Motor neuron (in vitro differentiated cells): Measurements from ENCODE around the gene JUND. TPM values are rescaled to one million over a fixed set of nuclear protein-coding genes. Genes with fewer than 3 reads are reported as not detected.
A peak's percentile ranks its signal among the peaks of the same experiment; 100 is the strongest.

Experiments
- ATAC-seq, 8 experiments: fragments of 200-7000 bp; cut with Tn5 transposase; replicated peaks in 6 of 8; 2 replicates each; pipeline ENCODE4 v1.8.0; 2021; ENCODE audit warnings: mild to moderate bottlenecking in 8 of 8, moderate library complexity in 8 of 8
- H3K27ac ChIP-seq, 2 donors: fragments of 250-450 bp; sonication (Bioruptor Pico); 2 replicates each; pipeline ENCODE4 v1.9.0; 2021; ENCODE audit warnings: antibody characterized with exemption in 2 of 2, mild to moderate bottlenecking in 2 of 2, moderate library complexity in 1 of 2
- H3K4me1 ChIP-seq, 2 donors: fragments of 250-450 bp; sonication (Bioruptor Pico); replicated peaks in 1 of 2; 2 replicates each; pipeline ENCODE4 v1.6.1; 2021; ENCODE audit warnings: antibody characterized with exemption in 2 of 2, mild to moderate bottlenecking in 2 of 2, moderate library complexity in 1 of 2
- H3K4me3 ChIP-seq, 5 donors: fragments of 250-450 bp; sonication (Bioruptor Pico); 2 replicates each; pipeline ENCODE4 v1.9.0; 2021; ENCODE audit warnings: antibody characterized with exemption in 5 of 5, mild to moderate bottlenecking in 5 of 5, moderate library complexity in 4 of 5
- WGBS, 10 experiments: fragments of 450-650 bp; shearing (Covaris generic); methylation state at CpG; one replicate each; pipeline ENCODE4 v1.0.0; 2022; 5-methylcytosine and 5-hydroxymethylcytosine counted together
- in situ Hi-C, 9 experiments: fragments of 400-800 bp; cut with MboI; loops; one replicate each; pipeline ENCODE4 v1.15.0; 2021; ENCODE audit warnings: low sequenced_read_pairs in 9 of 9, low pct_unique_long_range_greater_than_20kb in 2 of 9; ENCODE audit not compliant: unreplicated experiment in 9 of 9
- total RNA-seq, 8 experiments: library from RNA; unstranded; fragments of 300-600 nt; gene quantifications; 2 replicates each; pipeline versions ENCODE4 v1.2.3 to v1.2.4, GENCODE V29; 2022

The JUND gene
- total RNA-seq, 8 experiments from 2014 or later = 37.8 to 197 (median 98.2) TPM

DNA sequence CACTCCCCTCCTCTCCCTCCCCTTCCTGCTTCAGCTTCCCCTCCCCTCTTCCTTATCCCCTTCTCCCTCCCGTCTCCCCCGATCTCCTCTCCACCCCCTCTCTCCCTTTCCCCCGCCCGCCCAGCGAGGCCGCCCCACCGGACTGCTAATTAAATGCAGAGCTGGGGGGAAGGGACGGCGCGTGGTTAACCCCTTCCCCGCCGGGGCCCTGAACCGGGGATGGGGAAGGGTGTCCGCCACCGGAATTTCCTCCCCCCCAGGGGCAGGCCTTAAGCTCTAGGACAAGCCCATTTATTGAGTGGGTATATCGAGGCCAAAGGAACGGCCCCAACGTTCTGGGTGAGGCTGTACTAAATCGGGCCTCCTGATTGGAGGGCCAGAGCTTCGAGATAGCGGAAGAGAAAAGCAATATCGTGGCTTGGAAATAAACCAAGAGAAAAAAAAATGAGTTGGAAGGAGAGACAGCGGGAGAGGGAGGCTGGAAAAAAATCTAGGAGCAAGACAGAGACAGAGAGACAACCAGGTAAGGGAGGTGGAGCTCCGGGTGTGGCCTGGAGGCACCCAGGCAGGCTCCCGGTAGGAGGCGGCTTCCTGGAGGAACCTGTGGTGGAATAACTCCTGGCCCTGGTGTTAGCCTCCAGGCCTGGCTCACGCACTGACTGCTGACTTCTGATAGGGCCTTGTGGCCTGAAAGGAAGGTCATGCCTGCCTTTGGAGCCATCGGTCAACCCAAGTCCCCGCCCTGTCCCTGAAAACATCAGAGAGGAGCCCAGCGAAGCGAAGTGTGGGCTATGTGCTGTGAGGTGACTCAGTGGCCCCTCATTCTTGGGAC is 11.6 kb upstream of the JUND start:
- peak; percentile 15 to 47 (median 36) for ATAC-seq
- Histone ChIP-seq H3K4me3 (peak overlapping the region; percentile 39 to 50 (median 44)), H3K4me1 (peaks cover 27 to 29% of the 10 kb centered on the region in 2 donors), H3K27ac (peak overlapping the region; percentile 93 to 94)
- in situ Hi-C loops = no loop called here
- 0 to 33% (median 15%) methylated on average over 2 to 19 of the region's 31 CpGs; no CpG with 5 or more reads in 2 of the 10 experiments for whole genome bisulfite sequencing, 10 experiments

DNA sequence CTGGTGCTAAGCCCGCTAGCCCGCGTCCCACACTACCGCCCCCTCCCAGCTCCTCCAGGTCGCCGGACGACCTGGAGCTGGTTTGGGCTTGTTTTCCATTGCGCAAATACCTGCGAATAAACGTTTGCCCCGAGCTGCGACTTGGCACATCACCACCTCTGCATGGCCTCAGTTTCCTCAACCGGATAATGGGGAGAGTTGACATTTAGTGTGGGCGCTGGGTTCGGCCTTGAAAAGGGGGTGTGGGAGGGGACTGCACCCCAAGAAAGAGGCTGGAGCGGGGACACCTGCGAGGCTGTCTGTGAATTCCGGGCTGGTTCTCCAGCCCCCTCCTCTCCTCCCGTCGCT is 11.0 kb upstream of the JUND start:
- WGBS, 10 experiments = 0% methylated on average over 6 of the region's 20 CpGs; no CpG with 5 or more reads in 9 of the 10 experiments
- in situ Hi-C loops = no loop called here
- H3K27ac ChIP-seq = peak overlapping the region; percentile 93 to 94
- H3K4me3 ChIP-seq = peak overlapping the region; percentile 39 to 50 (median 44)
- ATAC-seq = peak in 1 of 8 experiments; percentile 36
- H3K4me1 ChIP-seq = peaks cover 27 to 29% of the 10 kb centered on the region in 2 donors

DNA sequence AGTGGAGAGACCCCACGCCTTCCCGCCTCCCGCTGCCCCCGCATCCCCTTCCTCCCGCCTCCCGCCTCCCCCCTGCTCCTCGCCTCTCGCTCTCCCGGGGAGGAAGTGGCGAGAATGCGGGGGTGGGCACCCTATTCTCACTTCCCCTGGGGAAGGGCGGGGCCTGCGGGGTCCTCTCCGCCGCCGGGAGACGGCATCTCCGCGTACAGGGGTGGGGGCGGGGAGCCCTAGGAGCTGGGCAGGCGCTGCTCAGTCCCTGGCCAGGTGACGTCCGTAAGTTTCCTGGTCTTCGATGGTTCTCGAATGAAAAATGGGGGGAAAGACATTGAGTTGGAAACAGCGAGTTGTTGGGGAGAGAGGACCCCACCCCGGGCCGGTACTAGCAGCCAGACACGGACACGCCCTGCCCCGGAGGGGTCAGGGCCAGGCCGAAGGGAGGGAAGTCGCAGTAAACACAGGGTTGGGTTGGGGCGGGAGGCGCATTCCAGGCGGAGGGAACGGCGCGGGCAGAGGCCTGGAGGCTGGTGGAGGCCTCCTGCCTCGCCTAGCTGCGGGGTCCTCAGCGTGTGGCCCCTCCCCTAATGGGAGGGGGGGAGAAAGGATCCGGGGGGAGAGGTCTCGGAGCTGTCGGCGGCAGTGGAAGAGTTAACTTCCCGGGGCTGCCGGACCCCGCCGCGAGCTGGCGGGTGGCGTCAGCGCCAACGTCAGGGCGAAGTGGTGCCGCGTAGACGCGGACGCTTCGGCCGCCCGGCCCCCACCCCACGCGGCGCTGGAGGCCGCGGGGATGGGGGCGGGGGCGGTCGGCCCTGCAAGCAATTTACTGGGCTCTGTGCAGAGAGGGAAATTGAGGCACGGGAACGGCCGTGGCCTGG is 10.4 kb upstream of the JUND start:
- Histone ChIP-seq H3K4me3 (peak overlapping the region; percentile 39 to 50 (median 44)), H3K4me1 (peaks cover 27 to 29% of the 10 kb centered on the region in 2 donors), H3K27ac (peak overlapping the region; percentile 93 to 94)
- 0 to 7% (median 0%) methylated on average over 2 to 4 of the region's 75 CpGs; no CpG with 5 or more reads in 7 of the 10 experiments for WGBS, 10 experiments
- in situ Hi-C loops = no loop called here
- ATAC-seq = peak; percentile 67 to 75 (median 72)

DNA sequence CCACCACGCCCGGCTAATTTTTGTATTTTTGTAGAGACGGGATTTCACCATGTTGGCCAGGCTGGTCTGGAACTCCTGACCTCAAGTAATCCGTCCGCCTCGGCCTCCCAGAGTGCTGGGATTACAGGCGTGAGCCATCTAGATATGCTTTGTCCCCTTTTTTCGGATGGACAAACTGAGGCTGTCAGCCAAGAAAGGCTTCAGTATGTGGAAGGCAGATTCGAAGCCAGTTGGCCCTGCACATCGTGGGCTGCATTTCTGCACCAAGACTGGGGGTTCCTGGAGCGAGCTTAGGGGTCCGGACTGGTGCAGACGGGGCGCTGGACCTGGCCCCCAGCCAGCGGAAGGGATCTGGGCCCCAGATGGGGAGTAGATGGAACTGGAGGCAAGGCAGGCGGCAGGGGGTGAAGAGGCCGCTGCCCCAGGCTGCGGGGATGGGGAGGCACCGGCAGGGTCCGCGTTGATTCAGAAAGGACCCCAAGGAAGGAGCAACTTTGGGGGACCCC is 9.7 kb upstream of the JUND start:
- Histone ChIP-seq H3K4me3 (peak overlapping the region; percentile 39 to 50 (median 44)), H3K4me1 (peaks cover 27 to 29% of the 10 kb centered on the region in 2 donors), H3K27ac (peak overlapping the region; percentile 93 to 94)
- in situ Hi-C loops = no loop called here
- no peak for ATAC-seq
- 84 to 100% methylated on average over 2 to 9 of the region's 21 CpGs; no CpG with 5 or more reads in 8 of the 10 experiments for WGBS, 10 experiments

DNA sequence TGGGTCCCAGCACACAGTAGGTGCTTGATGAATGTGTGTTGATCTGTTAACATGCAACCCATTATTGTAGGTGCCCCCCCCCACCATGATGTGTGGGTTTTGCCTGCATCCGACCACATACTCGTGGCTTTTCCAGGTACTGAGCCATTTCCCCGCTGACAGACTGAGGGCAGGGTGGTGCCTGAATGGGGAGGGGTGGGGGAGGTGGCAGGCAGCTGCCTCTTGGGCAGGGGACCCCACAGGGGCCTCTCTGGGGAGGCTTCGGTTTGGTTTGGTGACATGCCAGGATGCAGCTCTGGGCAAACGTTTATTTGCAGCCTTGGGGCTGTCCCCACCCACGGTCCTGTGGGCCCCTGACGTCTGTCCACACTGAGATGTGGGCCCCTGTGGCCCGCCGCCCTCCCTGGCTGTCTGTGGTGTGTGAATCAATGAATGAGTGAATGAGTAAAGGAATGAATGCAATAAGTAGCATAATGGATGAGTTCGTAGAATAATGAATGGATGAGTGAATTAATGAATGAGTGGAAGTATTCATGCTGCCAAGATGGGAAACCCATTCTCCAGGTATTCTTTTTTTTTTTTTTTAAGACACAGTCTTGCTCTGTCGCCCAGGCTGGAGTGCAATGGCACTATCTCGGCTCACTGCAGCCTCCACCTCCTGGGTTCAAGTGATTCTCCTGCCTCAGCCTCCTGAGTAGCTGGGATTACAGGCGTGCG is 9.0 kb upstream of the JUND start:
- Histone ChIP-seq H3K4me1 (peaks cover 27 to 29% of the 10 kb centered on the region in 2 donors), H3K27ac (no peak overlapping the region), H3K4me3 (no peak overlapping the region)
- 46 to 100% (median 78%) methylated on average over 1 to 5 of the region's 14 CpGs; no CpG with 5 or more reads in 6 of the 10 experiments for WGBS, 10 experiments
- in situ Hi-C loops = no loop called here
- ATAC-seq = no peak

DNA sequence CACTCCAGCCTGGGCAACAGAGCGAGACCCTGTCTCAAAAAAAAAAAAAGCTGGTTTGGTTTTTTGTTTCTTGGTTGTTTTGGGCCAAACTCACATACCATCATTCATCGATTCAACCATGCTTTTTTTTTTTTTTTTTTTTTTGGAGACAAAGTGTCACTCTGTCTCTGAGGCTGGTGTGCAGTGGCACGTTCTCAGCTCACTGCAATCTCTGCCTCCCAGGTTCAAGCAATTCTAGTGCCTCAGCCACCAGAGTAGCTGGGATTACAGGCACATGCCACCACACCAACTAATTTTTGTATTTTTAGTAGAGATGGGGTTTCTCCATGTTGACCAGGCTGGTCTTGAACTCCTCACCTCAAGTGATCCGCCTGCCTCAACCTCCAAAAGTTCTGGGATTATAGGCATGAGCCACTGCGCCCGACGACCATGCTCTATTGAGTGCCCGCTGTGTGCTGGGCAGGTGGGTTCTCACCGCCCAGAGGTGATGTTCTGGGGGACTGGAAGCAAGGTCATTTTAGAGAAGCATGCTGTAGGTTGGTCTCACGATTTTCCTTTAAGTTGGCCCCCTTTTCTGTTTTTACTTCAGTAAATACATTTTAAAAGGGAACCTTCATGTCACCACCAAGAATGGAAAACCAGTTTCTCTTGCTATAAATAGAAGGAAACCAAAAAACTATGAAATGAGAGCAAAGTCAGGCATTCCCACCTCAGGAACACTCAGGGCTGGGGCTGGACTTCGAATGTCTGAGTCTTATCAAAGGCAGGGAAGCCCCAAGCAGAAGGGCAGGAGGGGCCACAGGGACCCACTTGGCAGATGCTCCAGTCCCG is 8.3 kb upstream of the JUND start:
- no peak overlapping the region for H3K27ac ChIP-seq
- in situ Hi-C loops = no loop called here
- WGBS, 10 experiments = 0 to 100% (median 68%) methylated on average over 1 to 8 of the region's 12 CpGs
- ATAC-seq = no peak
- no peak overlapping the region for H3K4me3 ChIP-seq
- peaks cover 25 to 30% of the 10 kb centered on the region in 2 donors for H3K4me1 ChIP-seq

DNA sequence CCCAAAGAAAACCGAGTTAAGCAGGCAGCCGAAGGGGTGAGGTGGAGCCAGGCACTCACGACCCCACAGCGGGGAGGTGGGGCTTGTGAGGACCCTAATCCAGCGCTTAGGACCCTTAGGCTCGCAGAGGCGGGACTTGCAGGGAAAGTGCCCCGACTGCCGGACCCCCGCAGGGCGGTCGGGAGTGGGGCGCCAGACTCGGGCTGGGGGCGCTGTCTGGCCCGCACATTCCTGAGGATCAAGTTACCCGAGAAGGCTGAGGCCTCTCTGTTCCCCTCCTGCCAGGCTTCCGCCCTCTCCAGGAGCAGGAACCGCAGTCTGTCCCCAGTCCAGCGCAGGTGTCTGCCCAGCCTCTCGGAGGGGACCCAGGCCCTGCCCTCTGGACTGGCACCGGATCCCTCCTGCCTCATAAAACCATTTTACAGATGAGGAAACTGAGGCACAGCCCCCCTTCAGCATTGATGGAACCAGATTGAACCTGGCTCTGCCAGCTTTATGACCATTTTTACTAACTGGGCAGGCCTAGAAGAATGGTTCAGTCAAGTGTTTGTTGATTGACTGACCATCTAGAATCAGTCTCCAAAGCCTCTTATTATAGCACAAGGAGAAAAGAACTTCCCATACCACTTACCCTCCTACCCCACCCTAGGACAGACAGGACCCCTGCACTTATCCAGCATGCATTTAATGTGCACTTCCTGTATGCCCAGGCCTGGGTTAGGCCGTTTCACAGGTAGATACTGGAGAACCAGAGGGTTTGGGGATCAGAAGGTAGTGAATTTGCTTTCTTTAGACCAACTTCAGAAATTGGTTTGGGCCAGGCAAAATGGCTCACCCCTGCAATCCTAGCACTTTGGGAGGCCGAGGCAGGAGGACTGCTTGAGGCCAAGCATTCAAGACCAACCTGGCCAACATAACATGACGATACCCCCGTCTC is 6.7 kb upstream of the JUND start:
- Histone ChIP-seq H3K27ac (no peak overlapping the region), H3K4me3 (no peak overlapping the region), H3K4me1 (peaks cover 9 to 16% of the 10 kb centered on the region in 2 donors)
- in situ Hi-C loops = no loop called here
- ATAC-seq = no peak
- WGBS, 10 experiments = 13 to 92% (median 68%) methylated on average over 2 to 4 of the region's 26 CpGs; no CpG with 5 or more reads in 3 of the 10 experiments

DNA sequence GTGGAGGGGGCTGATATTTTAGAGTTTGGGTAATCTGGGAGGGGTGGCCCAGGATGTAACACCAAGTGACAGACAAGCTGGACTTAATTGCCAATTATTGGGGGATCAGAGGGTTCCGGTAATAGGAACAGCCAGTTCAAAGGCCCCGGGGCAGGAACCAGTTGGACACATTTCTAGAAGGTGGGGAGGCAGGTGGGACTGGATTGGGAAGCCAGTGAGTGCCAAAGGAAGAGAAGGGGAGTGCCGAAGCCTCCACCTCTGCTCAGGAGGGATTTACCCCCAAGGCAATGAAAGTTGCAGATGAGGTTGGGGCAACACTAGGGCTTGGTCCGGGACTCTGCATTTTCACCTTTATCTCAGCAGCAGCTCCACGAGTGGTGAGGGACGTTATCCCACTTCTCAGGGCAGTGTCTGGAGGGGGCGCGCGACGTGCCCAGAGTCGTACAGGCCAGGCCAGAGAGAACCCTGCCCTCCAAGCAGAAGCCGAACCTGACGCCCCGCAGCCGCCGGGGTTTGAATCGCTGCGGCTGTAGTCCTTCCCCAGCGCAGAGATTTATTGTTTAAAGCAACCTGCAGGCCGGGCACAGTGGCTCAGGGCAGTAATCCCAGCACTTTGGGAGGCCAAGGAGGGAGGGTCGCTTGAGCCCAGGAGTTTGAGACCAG is 5.7 kb upstream of the JUND start:
- ATAC-seq = no peak
- Histone ChIP-seq H3K27ac (no peak overlapping the region), H3K4me3 (no peak overlapping the region), H3K4me1 (peaks cover 13 to 19% of the 10 kb centered on the region in 2 donors)
- 67 to 100% (median 88%) methylated on average over 1 to 6 of the region's 21 CpGs; no CpG with 5 or more reads in 3 of the 10 experiments for WGBS, 10 experiments
- in situ Hi-C loops = no loop called here

DNA sequence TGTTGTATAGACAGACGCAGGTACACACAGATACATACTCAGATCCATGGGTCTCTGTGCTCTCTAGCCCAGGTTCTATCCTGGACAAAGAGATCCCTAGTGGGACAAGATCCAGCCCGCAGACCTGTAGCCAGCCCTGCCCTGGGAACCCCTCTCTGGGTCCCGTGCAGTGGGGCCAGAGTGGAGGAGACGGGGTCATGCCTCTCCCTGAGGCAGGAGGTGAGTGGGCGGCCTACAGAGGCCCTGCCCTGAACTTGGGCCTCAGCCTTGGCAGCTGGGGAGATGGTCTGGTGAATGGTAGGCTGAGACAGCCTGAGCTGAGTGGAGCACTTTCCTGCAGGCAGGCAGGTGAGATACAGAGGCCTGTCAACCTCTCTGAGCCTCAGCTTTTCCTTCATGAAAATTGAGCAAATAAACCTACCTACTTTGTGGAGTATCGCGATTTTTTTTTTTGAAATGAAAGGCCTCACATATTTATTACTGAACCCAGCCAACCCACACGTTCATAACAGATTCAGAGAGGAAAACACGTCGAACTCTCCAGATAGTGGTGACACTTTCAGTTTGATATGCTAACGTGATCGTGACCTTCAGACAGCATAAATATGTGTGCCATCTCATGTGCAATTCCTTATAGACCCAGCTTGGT is 3.4 kb upstream of the JUND start:
- WGBS, 10 experiments = 10 to 100% (median 82%) methylated on average over 1 to 9 of the region's 12 CpGs; no CpG with 5 or more reads in 1 of the 10 experiments
- Histone ChIP-seq H3K27ac (peak overlapping the region in 1 of 2 donors; percentile 36), H3K4me3 (no peak overlapping the region), H3K4me1 (peaks cover 7 to 12% of the 10 kb centered on the region in 2 donors)
- ATAC-seq = no peak
- in situ Hi-C loops = no loop called here

DNA sequence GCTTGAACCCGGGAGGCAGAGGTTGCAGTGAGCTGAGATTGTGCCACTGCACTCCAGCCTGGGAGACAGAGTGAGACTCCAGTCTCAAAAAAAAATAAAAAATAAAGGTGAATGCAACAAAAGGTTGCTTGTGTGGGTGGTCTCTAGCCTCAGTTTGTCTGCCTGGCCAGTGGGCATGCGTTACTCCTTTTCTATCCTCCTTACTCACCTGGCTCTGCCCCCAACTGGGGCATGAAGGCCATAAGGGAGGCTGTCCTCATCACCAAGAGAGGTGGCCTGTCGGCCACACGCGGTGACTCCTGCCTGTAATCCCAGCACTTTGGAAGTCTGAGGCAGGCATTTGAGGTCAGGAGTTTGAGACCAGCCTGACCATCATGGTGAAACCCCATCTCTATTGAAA is 1.9 kb upstream of the JUND start:
- in situ Hi-C loops = no loop called here
- no peak for ATAC-seq
- peaks cover 12 to 19% of the 10 kb centered on the region in 2 donors for H3K4me1 ChIP-seq
- H3K27ac ChIP-seq = peak overlapping the region in 1 of 2 donors; percentile 92
- H3K4me3 ChIP-seq = no peak overlapping the region
- WGBS, 10 experiments = 64 to 100% (median 91%) methylated on average over 1 to 4 of the region's 5 CpGs; no CpG with 5 or more reads in 3 of the 10 experiments
